Panc1 (cell line): ENCODE measurements around the gene SDK1. TPM values are rescaled to one million over a fixed set of nuclear protein-coding genes. Genes with fewer than 3 reads are reported as not detected.

Source experiments
- ATAC-seq: fragments of 200-7000 bp; cut with Tn5 transposase; 2 replicates; pipeline ENCODE4 v1.9.1; 2020; ENCODE audit warnings: mild to moderate bottlenecking, moderate library complexity
- BruUV-seq: library from RNA; stranded (reverse); fragments of 400-500 nt; replicated peaks from 2 replicates; lab custom pipeline; 2021; lab: Mats Ljungman, UMichigan
- CTCF ChIA-PET: fragments of 300-600 bp; sonication (Branson Sonifier 250); formaldehyde crosslinking; loops from one replicate; lab custom pipeline; 2022; ENCODE audit warnings: antibody characterized with exemption; lab: Charles Lee
- POLR2A ChIA-PET: fragments of 300-600 bp; sonication (Branson Sonifier 250); formaldehyde crosslinking; loops from one replicate; lab custom pipeline; 2022; ENCODE audit warnings: antibody characterized with exemption; lab: Charles Lee
- DNase-seq: peaks from one replicate; pipeline ENCODE4 v3.0.0-alpha.2; 2010; ENCODE audit warnings: low read depth, low spot score
- H3K27ac ChIP-seq: 2 replicates; pipeline ENCODE4 v1.5.1; 2011; ENCODE audit warnings: mild to moderate bottlenecking, low read length, inconsistent platforms
- H3K27me3 ChIP-seq: fragments of 200-500 bp; sonication (Bioruptor generic); 2 replicates; pipeline ENCODE4 v1.6.0; 2014; ENCODE audit warnings: low read length, inconsistent platforms; ENCODE audit not compliant: control insufficient read depth, insufficient read depth
- H3K36me3 ChIP-seq: fragments of 200-500 bp; sonication (Bioruptor generic); 2 replicates; pipeline ENCODE4 v1.5.1; 2014; ENCODE audit warnings: inconsistent platforms, mild to moderate bottlenecking, low read length, moderate library complexity; ENCODE audit not compliant: control insufficient read depth, insufficient read depth
- H3K4me1 ChIP-seq: 2 replicates; pipeline ENCODE4 v1.5.1; 2011; ENCODE audit warnings: inconsistent platforms, mild to moderate bottlenecking, low read length, moderate library complexity; ENCODE audit not compliant: control insufficient read depth, insufficient read depth
- H3K4me3 ChIP-seq, 2 experiments: 2 replicates each; pipeline ENCODE4 v1.5.1; 2011 to 2012; ENCODE audit warnings: low read depth in 2 of 2, low read length in 2 of 2, mild to moderate bottlenecking in 2 of 2, inconsistent platforms in 1 of 2, moderate library complexity in 1 of 2
- H3K9me3 ChIP-seq: fragments of 200-500 bp; sonication (Bioruptor generic); 2 replicates; pipeline ENCODE4 v1.5.1; 2014; ENCODE audit warnings: low read depth, mild to moderate bottlenecking, inconsistent platforms, low read length, moderate library complexity; ENCODE audit not compliant: control insufficient read depth, insufficient read depth
- POLR2AphosphoS5 ChIP-seq: IDR thresholded peaks from 2 replicates; pipeline ENCODE4 v1.6.1; 2012; ENCODE audit warnings: mild to moderate bottlenecking, low read depth, low read length, moderate library complexity
- SIN3A ChIP-seq: IDR thresholded peaks from 2 replicates; pipeline ENCODE4 v1.6.1; 2012; ENCODE audit warnings: low read depth, mild to moderate bottlenecking, low read length, moderate library complexity, borderline replicate concordance; ENCODE audit not compliant: insufficient read depth
- TCF7L2 ChIP-seq: IDR thresholded peaks from 2 replicates; pipeline ENCODE4 v1.6.1; 2011; ENCODE audit warnings: mild to moderate bottlenecking, low read depth, low read length, inconsistent platforms
- in situ Hi-C: cut with HindIII; loops from 2 replicates; pipeline ENCODE4 v1.10.0; 2016; ENCODE audit warnings: low sequenced_read_pairs, low pct_unique_long_range_greater_than_20kb
- intact Hi-C: fragments of 100-400 bp; cut with micrococcal nuclease; formaldehyde crosslinking; loops from one replicate; pipeline ENCODE4 v1.10.0; 2022; ENCODE audit not compliant: unreplicated experiment
- total RNA-seq: library from RNA; stranded (reverse); gene quantifications from one replicate; pipeline ENCODE4 v1.2.1, GENCODE V29; 2021; ENCODE audit not compliant: unreplicated experiment
- TF ChIP-seq, protein P1 (sequence below): fragments of 450-650 bp; IDR thresholded peaks from 2 replicates; pipeline ENCODE4 v1.5.1; 2017; ENCODE audit warnings: mild to moderate bottlenecking
- TF ChIP-seq, protein P2 (sequence below), 2 experiments: IDR thresholded peaks; 2 replicates each; pipeline ENCODE4 v1.6.1; 2011 to 2012; ENCODE audit warnings: low read depth in 2 of 2, control low read depth in 1 of 2, low read length in 1 of 2, mild to moderate bottlenecking in 1 of 2, moderate library complexity in 1 of 2; ENCODE audit not compliant: insufficient read depth in 1 of 2

SDK1 gene
- total RNA-seq, 1 experiment from 2014 or later, result 47.4 TPM

DNA sequence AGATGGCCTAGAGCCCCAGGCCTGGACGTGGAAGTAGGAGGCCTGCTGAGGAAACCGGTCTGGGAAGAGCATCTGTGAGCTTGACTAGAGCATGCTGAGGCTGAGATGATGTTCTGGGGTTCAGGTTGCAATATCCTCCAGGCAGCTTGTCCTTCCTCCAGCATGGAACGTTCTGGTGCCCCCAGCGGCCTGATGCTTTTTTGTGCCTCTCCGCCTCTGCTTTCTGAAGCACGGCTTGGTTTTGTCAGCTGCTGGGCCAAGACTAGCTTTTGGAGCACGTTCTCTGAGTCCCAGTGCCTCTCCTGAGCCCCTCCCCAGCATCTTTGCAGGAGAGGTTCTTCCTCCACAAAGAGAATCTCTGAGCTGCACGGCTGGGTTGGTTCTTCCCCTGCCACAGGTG, 699.1 kb downstream of the SDK1 start:
- no peaks in the 10 kb centered on the region for H3K36me3 ChIP-seq
- in situ Hi-C loops, result no loop called here
- POLR2A ChIA-PET, result interaction anchor here (0.6 kb wide), 1 partner anchor 95 kb away, joined by 7 read pairs; no protein-coding TSS in a partner anchor
- intact Hi-C loops, result no loop called here
- H3K9me3 ChIP-seq, result no peaks in the 10 kb centered on the region
- TF ChIP-seq SIN3A (no peak), TCF7L2 (no peak), POLR2AphosphoS5 (no peak)
- TF ChIP-seq, protein P1, sequence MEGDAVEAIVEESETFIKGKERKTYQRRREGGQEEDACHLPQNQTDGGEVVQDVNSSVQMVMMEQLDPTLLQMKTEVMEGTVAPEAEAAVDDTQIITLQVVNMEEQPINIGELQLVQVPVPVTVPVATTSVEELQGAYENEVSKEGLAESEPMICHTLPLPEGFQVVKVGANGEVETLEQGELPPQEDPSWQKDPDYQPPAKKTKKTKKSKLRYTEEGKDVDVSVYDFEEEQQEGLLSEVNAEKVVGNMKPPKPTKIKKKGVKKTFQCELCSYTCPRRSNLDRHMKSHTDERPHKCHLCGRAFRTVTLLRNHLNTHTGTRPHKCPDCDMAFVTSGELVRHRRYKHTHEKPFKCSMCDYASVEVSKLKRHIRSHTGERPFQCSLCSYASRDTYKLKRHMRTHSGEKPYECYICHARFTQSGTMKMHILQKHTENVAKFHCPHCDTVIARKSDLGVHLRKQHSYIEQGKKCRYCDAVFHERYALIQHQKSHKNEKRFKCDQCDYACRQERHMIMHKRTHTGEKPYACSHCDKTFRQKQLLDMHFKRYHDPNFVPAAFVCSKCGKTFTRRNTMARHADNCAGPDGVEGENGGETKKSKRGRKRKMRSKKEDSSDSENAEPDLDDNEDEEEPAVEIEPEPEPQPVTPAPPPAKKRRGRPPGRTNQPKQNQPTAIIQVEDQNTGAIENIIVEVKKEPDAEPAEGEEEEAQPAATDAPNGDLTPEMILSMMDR, result no peak
- TF ChIP-seq, protein P2, sequence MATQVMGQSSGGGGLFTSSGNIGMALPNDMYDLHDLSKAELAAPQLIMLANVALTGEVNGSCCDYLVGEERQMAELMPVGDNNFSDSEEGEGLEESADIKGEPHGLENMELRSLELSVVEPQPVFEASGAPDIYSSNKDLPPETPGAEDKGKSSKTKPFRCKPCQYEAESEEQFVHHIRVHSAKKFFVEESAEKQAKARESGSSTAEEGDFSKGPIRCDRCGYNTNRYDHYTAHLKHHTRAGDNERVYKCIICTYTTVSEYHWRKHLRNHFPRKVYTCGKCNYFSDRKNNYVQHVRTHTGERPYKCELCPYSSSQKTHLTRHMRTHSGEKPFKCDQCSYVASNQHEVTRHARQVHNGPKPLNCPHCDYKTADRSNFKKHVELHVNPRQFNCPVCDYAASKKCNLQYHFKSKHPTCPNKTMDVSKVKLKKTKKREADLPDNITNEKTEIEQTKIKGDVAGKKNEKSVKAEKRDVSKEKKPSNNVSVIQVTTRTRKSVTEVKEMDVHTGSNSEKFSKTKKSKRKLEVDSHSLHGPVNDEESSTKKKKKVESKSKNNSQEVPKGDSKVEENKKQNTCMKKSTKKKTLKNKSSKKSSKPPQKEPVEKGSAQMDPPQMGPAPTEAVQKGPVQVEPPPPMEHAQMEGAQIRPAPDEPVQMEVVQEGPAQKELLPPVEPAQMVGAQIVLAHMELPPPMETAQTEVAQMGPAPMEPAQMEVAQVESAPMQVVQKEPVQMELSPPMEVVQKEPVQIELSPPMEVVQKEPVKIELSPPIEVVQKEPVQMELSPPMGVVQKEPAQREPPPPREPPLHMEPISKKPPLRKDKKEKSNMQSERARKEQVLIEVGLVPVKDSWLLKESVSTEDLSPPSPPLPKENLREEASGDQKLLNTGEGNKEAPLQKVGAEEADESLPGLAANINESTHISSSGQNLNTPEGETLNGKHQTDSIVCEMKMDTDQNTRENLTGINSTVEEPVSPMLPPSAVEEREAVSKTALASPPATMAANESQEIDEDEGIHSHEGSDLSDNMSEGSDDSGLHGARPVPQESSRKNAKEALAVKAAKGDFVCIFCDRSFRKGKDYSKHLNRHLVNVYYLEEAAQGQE (IDR thresholded peaks at IDR 0.05; ENCODE audit: insufficient read depth in 1 of 2, low read depth in 2 of 2, low read length in 1 of 2), result no peak
- DNase-seq, result no peak
- no peak overlapping the region for H3K27ac ChIP-seq
- CTCF ChIA-PET, result no interaction called here
- no peak overlapping the region for H3K4me3 ChIP-seq
- no TSS peak for BruUV-seq
- no peaks in the 10 kb centered on the region for H3K4me1 ChIP-seq
- H3K27me3 ChIP-seq, result no peaks in the 10 kb centered on the region
- ATAC-seq, result no peak; the same call in 1 of the 2 replicates

DNA sequence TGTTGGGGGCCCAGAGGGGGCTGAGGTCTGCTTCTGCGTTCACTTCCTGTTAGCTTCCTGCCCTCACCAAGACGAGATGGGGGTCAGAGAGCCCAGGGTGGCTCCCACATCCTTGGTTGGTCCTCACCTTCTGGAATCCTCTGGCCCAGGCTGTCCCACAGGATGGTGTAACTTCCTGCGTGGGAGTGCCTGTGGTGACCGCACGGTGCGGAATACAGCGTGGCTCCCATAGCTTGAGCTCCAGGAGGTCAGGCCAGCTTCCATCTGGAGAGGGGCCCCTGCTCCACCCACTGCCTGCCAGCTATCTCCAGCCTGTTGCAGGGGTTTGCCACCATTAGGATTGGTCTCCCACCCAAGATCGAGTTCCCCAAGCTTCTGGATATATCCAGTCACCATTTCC, 699.9 kb downstream of the SDK1 start:
- DNase-seq (no peak), ATAC-seq (no peak)
- H3K9me3 ChIP-seq, result no peaks in the 10 kb centered on the region
- ChIA-PET CTCF (no interaction called here), POLR2A (no interaction called here)
- TF ChIP-seq, protein P2 (IDR thresholded peaks at IDR 0.05; ENCODE audit: insufficient read depth in 1 of 2, low read depth in 2 of 2, low read length in 1 of 2), result no peak
- TF ChIP-seq POLR2AphosphoS5 (no peak), SIN3A (no peak), TCF7L2 (no peak)
- TF ChIP-seq, protein P1, result no peak
- no peaks in the 10 kb centered on the region for H3K27me3 ChIP-seq
- BruUV-seq, result no TSS peak
- intact Hi-C loops, result no loop called here
- in situ Hi-C loops, result no loop called here
- no peaks in the 10 kb centered on the region for H3K4me1 ChIP-seq
- no peak overlapping the region for H3K27ac ChIP-seq
- no peak overlapping the region for H3K4me3 ChIP-seq
- no peaks in the 10 kb centered on the region for H3K36me3 ChIP-seq
